HepG2 (cell line): ENCODE measurements around the gene BLZF1. TPM values are rescaled to one million over a fixed set of nuclear protein-coding genes. Genes with fewer than 3 reads are reported as not detected.

Experiments used
- ARID2 ChIP-seq: sonication (generic); formaldehyde crosslinking; IDR thresholded peaks from 2 replicates; pipeline ENCODE4 v1.8.1; 2022; ENCODE audit warnings: mild to moderate bottlenecking, missing genetic modification reagents, borderline replicate concordance
- CBX1 ChIP-seq: IDR thresholded peaks from one replicate; pipeline ENCODE4 v1.6.1; 2016; ENCODE audit warnings: antibody characterized with exemption, low read depth
- CBX5 ChIP-seq: sonication (generic); formaldehyde crosslinking; IDR thresholded peaks from 2 replicates; pipeline ENCODE4 v1.4.0; 2020; ENCODE audit warnings: missing genetic modification reagents, borderline replicate concordance
- CEBPG ChIP-seq: IDR thresholded peaks from 2 replicates; pipeline ENCODE4 v1.6.1; 2016
- GABPA ChIP-seq, 2 experiments: IDR thresholded peaks; 2 replicates each; pipeline ENCODE4 v1.6.1; 2011 to 2016; ENCODE audit warnings: low read depth in 2 of 2, low read length in 1 of 2, missing biosample characterization in 1 of 2, missing genetic modification characterization in 1 of 2
- GATAD1 ChIP-seq: IDR thresholded peaks from 2 replicates; pipeline ENCODE4 v1.6.1; 2016; ENCODE audit warnings: missing genetic modification reagents, missing compliant biosample characterization
- GFI1 ChIP-seq: sonication (generic); formaldehyde crosslinking; IDR thresholded peaks from 2 replicates; pipeline ENCODE4 v1.5.0; 2020; ENCODE audit warnings: missing genetic modification reagents, mild to moderate bottlenecking, borderline replicate concordance
- NCOA5 ChIP-seq: sonication (generic); formaldehyde crosslinking; IDR thresholded peaks from 2 replicates; pipeline ENCODE4 v1.4.0; 2020; ENCODE audit warnings: missing genetic modification reagents
- SIN3A ChIP-seq: IDR thresholded peaks from 2 replicates; pipeline ENCODE4 v1.6.1; 2011; ENCODE audit warnings: low read depth, mild to moderate bottlenecking, control low read depth, low read length, borderline replicate concordance
- SRSF4 ChIP-seq: fragments of 200-400 bp; formaldehyde crosslinking; IDR thresholded peaks from one replicate; pipeline ENCODE4 v1.6.1; 2018; ENCODE audit warnings: mild to moderate bottlenecking, low read depth, low read length, moderate library complexity; ENCODE audit not compliant: poor library complexity, severe bottlenecking
- TARDBP ChIP-seq: sonication (generic); formaldehyde crosslinking; IDR thresholded peaks from 2 replicates; pipeline ENCODE4 v1.8.0; 2022; ENCODE audit warnings: mild to moderate bottlenecking, missing genetic modification reagents
- TEAD3 ChIP-seq: optimal IDR thresholded peaks from 2 replicates; pipeline ENCODE3; 2016; ENCODE audit warnings: borderline replicate concordance
- ZNF232 ChIP-seq: sonication (generic); formaldehyde crosslinking; IDR thresholded peaks from 2 replicates; pipeline ENCODE4 v1.4.0; 2020; ENCODE audit warnings: missing genetic modification reagents, borderline replicate concordance
- ZNF33A ChIP-seq: sonication (generic); formaldehyde crosslinking; IDR thresholded peaks from 2 replicates; pipeline ENCODE4 v1.5.1; 2020; ENCODE audit warnings: missing genetic modification reagents, mild to moderate bottlenecking, moderate library complexity, borderline replicate concordance
- ZNF343 ChIP-seq: sonication (generic); formaldehyde crosslinking; IDR thresholded peaks from 2 replicates; pipeline ENCODE4 v1.4.0; 2020; ENCODE audit warnings: mild to moderate bottlenecking, missing genetic modification reagents
- polyA plus RNA-seq, 8 experiments: library from polyadenylated mRNA; depleted of rRNA in 3 of 8; stranded (reverse) in 7 of 8; unstranded in 1 of 8; fragments of >200 nt; fragmentation: Illumina TruSeq in 4 of 8; extraction: Trizol in 4 of 8; gene quantifications; 2 replicates each; pipeline versions ENCODE4 v1.2.1 to v1.2.3, GENCODE V29; 2011 to 2016; ENCODE audit warnings: low read depth in 4 of 8, missing spikeins in 1 of 8, mixed read lengths in 1 of 8; ENCODE audit not compliant: insufficient read depth in 1 of 8
- total RNA-seq, 5 experiments: library from RNA; depleted of rRNA; stranded (reverse); fragments of >200 nt; fragmentation: Illumina TruSeq; extraction: Trizol; gene quantifications; 2 replicates each; pipeline ENCODE4 v1.2.3, GENCODE V29; 2016; ENCODE audit warnings: low read depth in 1 of 5
- TF ChIP-seq, protein P1 (sequence below): sonication (generic); formaldehyde crosslinking; IDR thresholded peaks from 2 replicates; pipeline ENCODE4 v1.4.0; 2020; ENCODE audit warnings: missing genetic modification reagents, borderline replicate concordance
- TF ChIP-seq, protein P2 (sequence below): sonication (generic); formaldehyde crosslinking; IDR thresholded peaks from 2 replicates; pipeline ENCODE4 v1.5.0; 2020; ENCODE audit warnings: mild to moderate bottlenecking, missing genetic modification reagents, borderline replicate concordance
- TF ChIP-seq, protein P3 (sequence below): sonication (generic); formaldehyde crosslinking; IDR thresholded peaks from 2 replicates; pipeline ENCODE4; 2020; ENCODE audit warnings: missing genetic modification reagents, mild to moderate bottlenecking, borderline replicate concordance

BLZF1 gene
- total and polyA plus RNA-seq, 2 of the 13 experiments (the other 11 are each of a cell fraction or from before 2014, with no cell fraction given), result 4.5 to 13.7 TPM

DNA sequence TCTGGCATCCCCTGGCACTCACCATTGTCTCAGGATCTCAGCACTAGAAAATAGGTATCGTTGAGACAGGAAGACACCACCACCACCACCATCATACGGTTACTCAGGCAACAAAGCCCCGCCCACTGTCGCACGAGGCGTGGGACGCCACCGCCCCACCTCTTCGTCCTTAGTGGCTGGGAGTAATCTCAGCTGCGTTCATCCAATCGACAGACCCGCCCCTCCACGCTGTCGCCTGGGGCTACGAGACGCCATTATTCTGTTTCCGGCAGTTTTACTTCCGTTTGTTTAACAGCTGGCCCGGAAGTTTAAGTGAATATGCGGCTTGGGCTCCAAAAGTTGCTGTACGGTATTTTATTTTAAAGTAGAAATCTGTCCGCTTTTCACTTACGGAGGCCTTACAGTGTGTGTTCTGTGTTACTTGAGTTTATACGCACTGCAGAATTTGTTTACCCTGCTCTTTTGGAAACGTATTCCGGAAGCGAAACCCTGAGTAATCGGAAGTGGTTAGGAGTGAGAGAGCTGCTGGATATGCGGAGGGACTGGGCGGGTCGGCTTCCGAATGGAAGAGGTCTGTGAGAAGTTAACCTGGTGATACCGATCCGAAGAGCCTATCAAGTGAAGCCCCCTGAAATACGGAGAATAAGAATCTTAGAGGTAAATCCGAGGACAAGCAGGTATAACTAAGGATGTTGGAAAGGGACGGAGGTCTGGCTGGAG lies at the start of gene BLZF1, which contains the start of gene NME7 (continued):
- TF ChIP-seq, protein P1, sequence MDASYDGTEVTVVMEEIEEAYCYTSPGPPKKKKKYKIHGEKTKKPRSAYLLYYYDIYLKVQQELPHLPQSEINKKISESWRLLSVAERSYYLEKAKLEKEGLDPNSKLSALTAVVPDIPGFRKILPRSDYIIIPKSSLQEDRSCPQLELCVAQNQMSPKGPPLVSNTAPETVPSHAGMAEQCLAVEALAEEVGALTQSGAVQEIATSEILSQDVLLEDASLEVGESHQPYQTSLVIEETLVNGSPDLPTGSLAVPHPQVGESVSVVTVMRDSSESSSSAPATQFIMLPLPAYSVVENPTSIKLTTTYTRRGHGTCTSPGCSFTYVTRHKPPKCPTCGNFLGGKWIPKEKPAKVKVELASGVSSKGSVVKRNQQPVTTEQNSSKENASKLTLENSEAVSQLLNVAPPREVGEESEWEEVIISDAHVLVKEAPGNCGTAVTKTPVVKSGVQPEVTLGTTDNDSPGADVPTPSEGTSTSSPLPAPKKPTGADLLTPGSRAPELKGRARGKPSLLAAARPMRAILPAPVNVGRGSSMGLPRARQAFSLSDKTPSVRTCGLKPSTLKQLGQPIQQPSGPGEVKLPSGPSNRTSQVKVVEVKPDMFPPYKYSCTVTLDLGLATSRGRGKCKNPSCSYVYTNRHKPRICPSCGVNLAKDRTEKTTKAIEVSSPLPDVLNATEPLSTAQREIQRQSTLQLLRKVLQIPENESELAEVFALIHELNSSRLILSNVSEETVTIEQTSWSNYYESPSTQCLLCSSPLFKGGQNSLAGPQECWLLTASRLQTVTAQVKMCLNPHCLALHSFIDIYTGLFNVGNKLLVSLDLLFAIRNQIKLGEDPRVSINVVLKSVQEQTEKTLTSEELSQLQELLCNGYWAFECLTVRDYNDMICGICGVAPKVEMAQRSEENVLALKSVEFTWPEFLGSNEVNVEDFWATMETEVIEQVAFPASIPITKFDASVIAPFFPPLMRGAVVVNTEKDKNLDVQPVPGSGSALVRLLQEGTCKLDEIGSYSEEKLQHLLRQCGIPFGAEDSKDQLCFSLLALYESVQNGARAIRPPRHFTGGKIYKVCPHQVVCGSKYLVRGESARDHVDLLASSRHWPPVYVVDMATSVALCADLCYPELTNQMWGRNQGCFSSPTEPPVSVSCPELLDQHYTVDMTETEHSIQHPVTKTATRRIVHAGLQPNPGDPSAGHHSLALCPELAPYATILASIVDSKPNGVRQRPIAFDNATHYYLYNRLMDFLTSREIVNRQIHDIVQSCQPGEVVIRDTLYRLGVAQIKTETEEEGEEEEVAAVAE (CRISPR knock-in tag), result no peak
- TF ChIP-seq TARDBP (CRISPR knock-in tag) (peak; percentile 18; the same call in 1 of the 2 replicates), GATAD1 (CRISPR knock-in tag) (peak; percentile 88), ZNF33A (CRISPR knock-in tag) (no peak), CEBPG (no peak), ZNF232 (peak; percentile 19; the same call in 1 of the 2 replicates), CBX5 (no peak), CBX1 (no peak), ZNF343 (CRISPR knock-in tag) (no peak), GFI1 (CRISPR knock-in tag) (0 out of 2 replicates have a peak, but pooled peaks have one; percentile 31), TEAD3 (CRISPR knock-in tag) (no peak), GABPA (IDR thresholded peaks at IDR 0.05; ENCODE audit: low read depth, low read length) (peak; percentile 72), GABPA (CRISPR knock-in tag; IDR thresholded peaks at IDR 0.05; ENCODE audit: low read depth) (peak; percentile 97), NCOA5 (no peak), ARID2 (no peak), SIN3A (peak; percentile 91; the same call in 1 of the 2 replicates), SRSF4 (no peak)
- TF ChIP-seq, protein P2, sequence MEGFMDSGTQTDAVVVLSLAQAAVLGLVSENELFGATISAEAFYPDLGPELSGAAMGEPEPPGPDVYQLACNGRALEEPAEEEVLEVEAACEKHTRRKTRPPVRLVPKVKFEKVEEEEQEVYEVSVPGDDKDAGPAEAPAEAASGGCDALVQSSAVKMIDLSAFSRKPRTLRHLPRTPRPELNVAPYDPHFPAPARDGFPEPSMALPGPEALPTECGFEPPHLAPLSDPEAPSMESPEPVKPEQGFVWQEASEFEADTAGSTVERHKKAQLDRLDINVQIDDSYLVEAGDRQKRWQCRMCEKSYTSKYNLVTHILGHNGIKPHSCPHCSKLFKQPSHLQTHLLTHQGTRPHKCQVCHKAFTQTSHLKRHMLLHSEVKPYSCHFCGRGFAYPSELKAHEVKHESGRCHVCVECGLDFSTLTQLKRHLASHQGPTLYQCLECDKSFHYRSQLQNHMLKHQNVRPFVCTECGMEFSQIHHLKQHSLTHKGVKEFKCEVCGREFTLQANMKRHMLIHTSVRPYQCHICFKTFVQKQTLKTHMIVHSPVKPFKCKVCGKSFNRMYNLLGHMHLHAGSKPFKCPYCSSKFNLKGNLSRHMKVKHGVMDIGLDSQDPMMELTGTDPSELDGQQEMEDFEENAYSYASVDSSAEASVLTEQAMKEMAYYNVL (CRISPR knock-in tag), result no peak
- TF ChIP-seq, protein P3, sequence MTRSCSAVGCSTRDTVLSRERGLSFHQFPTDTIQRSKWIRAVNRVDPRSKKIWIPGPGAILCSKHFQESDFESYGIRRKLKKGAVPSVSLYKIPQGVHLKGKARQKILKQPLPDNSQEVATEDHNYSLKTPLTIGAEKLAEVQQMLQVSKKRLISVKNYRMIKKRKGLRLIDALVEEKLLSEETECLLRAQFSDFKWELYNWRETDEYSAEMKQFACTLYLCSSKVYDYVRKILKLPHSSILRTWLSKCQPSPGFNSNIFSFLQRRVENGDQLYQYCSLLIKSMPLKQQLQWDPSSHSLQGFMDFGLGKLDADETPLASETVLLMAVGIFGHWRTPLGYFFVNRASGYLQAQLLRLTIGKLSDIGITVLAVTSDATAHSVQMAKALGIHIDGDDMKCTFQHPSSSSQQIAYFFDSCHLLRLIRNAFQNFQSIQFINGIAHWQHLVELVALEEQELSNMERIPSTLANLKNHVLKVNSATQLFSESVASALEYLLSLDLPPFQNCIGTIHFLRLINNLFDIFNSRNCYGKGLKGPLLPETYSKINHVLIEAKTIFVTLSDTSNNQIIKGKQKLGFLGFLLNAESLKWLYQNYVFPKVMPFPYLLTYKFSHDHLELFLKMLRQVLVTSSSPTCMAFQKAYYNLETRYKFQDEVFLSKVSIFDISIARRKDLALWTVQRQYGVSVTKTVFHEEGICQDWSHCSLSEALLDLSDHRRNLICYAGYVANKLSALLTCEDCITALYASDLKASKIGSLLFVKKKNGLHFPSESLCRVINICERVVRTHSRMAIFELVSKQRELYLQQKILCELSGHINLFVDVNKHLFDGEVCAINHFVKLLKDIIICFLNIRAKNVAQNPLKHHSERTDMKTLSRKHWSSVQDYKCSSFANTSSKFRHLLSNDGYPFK (CRISPR knock-in tag), result peak; percentile 38; the same call in 1 of the 2 replicates
